ENCODE data around the gene TP53TG3F.
"Not testable (repeated sequence)": the region's sequence is repeated elsewhere in the genome, so short reads cannot be mapped to it uniquely, and the experiment has no call there.

Gene TP53TG3F

DNA sequence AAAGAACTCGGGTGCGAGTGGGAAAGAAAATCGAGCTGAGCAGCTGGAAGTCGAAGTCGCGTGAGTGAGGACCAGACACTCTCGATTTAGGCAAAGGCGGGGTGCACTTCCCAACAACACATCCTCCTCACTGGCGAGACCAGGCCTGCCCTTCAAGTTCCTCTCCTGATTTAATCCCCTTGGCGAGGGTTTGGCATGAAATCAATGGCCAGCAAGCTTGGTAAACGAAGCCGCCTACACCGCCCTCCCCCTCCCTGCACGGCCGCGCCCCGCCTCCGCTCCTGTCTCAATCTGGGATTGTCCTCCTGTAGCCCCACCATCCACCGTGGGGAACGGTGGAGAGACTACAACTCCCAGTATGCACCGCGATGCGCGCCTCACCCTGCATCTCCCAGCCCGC lies at the start of gene TP53TG3F:
Gene TP53TG3F, plus strand, starts transcription at position 301 of the 400 bp plus-strand sequence. Its CDS starts 68 bp downstream, at position 369.
- DNase-seq (ENCODE audit: low read depth) = not testable (repeated sequence)

DNA sequence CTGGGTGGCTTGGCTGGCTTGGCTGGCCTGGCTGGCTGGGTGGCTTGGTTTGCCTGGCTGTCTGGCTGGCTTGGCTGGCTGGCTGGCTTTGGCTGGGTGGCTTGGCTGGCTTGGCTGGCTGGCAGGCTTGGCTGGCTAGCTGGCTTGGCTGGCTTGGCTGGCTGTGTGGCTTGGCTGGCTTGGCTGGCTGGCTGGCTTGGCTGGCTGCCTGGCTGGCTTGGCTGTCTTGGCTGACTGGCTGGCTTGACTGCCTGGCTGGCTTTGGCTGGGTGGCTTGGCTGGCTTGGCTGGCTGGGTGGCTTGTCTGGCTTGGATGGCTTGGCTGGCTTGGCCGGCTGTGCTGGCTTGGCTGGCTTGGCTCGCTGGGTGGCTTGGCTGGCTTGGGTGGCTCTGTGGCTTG lies 32.2 kb downstream of the TP53TG3F start:
- DNase-seq (ENCODE audit: low read depth) = not testable (repeated sequence)

GRCh38 chr16:33507231-33507630 lies 47.8 kb downstream of the TP53TG3F start:
- DNase-seq (ENCODE audit: low read depth) = not testable (repeated sequence)

GRCh38 chr16:33509070-33509469 lies 49.7 kb downstream of the TP53TG3F start:
- not testable (repeated sequence) for DNase-seq (ENCODE audit: low read depth)

GRCh38 chr16:33509906-33510305 lies 50.5 kb downstream of the TP53TG3F start:
- not testable (repeated sequence) for DNase-seq (ENCODE audit: low read depth)
